GM18502 (cell line): ENCODE results near the gene ARL6IP4.

Experiments used
- ATAC-seq: cut with Tn5 transposase; IDR thresholded peaks from one replicate; pipeline ENCODE4 v1.9.1; 2021; ENCODE audit warnings: mild to moderate bottlenecking; ENCODE audit not compliant: unreplicated experiment, poor library complexity

The ARL6IP4 gene

GRCh38 chr12:122977153-122977552, 3.3 kb upstream of the ARL6IP4 start:
- no peak for ATAC-seq

DNA sequence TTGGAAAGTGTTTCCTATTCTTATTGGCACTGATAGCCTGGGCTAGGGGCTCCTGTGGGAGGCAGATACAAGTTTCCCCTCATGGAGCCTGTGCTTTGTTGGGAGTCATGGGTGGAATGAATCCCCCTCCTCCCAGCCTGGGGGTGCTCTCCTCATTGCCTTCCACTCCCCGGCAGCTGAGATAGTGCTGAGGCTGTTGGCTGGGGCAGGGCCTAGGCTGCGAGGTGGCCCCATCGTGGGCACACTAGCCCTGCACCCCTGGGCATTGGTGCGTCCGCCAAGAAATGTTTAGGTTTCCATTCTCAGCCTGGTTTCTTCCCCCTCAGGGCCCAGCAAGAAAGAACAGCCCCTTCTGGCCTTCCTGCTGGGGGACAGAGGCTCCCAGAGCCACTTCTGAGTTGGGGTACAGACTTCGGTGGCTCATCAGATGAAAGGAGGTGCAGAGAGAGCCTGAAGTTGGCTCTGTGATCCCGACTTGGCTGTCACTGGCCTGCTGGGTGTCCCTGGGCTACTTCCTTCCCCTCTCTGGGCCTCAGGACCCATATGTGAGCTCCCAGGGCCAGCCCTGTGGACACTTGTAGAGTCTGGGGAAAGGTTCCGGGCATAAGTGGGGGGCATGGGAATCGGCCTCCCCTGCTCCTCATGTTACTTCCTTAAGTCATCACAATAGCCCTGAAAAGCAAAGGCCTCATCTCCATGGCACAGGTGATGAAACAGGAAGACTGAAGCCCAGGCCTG, 2.7 kb upstream of the ARL6IP4 start:
- ATAC-seq: no peak

DNA sequence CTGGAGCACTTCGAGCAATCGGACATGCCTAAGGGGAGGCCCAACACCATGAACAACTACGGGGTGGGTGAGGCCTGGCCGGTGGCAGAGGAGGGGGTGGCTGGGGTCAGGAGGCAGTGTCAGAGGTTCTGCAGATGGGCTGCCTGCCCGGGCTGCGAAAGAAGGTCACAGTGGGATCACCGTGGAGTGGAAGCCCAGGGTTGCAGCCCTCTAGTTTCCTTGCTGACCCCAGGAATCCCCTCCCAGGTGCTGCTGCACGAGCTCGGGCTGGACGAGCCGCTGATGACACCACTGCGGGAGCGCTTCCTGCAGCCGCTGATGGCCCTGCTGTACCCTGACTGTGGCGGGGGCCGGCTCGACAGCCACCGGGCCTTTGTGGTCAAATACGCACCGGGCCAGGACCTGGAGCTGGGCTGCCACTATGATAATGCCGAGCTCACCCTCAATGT, 1.9 kb upstream of the ARL6IP4 start:
- ATAC-seq: no peak

- ATAC-seq: no peak
Measured at GRCh38 chr12:122979001-122979907, 1.2 kb upstream of the ARL6IP4 start.

- no peak for ATAC-seq
Measured at GRCh38 chr12:122979908-122980182, 636 bp upstream of the ARL6IP4 start.

- peak; percentile 8 for ATAC-seq
Measured at GRCh38 chr12:122981036-122981471, 573 bp downstream of the ARL6IP4 start.

DNA sequence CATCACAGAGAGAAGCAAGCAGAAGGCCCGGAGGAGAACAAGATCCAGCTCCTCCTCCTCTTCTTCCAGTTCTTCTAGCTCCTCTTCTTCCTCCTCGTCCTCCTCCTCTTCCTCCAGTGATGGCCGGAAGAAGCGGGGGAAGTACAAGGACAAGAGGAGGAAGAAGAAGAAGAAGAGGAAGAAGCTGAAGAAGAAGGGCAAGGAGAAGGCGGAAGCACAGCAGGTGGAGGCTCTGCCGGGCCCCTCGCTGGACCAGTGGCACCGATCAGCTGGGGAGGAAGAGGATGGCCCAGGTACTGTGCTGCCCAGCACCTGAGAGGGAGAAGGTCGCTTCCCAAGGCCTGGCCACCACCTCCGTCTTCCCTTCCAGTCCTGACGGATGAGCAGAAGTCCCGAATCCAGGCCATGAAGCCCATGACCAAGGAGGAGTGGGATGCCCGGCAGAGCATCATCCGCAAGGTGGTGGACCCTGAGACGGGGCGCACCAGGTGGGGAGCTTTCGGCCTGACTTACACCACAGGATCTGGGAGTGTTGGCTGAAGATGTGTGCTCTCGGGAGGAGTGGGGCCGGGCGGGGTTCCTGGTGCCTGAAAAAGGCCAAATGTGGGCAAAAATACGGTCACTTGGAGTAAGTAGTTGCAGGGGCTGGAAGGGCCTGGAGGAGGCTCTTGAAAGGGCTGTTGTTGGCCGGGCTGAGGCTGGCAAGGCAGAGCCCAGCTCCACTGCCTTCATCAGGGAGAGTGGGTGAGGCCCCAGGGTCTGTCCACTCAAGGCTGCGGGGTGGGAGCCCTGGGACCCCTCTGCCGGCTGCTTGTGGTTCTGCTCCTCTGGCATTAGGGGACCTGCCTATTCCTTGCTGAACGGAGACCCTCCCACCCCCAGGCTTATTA, 1.4 kb downstream of the ARL6IP4 start:
- ATAC-seq: no peak

- no peak for ATAC-seq
Measured at GRCh38 chr12:122982477-122982815, 2.0 kb downstream of the ARL6IP4 start.

GRCh38 chr12:122982963-122983788, 2.7 kb downstream of the ARL6IP4 start:
- ATAC-seq: no peak

- no peak for ATAC-seq
Measured at GRCh38 chr12:122983789-122984515, 3.5 kb downstream of the ARL6IP4 start.

GRCh38 chr12:122984612-122985337, 4.3 kb downstream of the ARL6IP4 start:
- no peak for ATAC-seq

GRCh38 chr12:122985338-122986257, 5.1 kb downstream of the ARL6IP4 start:
- no peak for ATAC-seq

DNA sequence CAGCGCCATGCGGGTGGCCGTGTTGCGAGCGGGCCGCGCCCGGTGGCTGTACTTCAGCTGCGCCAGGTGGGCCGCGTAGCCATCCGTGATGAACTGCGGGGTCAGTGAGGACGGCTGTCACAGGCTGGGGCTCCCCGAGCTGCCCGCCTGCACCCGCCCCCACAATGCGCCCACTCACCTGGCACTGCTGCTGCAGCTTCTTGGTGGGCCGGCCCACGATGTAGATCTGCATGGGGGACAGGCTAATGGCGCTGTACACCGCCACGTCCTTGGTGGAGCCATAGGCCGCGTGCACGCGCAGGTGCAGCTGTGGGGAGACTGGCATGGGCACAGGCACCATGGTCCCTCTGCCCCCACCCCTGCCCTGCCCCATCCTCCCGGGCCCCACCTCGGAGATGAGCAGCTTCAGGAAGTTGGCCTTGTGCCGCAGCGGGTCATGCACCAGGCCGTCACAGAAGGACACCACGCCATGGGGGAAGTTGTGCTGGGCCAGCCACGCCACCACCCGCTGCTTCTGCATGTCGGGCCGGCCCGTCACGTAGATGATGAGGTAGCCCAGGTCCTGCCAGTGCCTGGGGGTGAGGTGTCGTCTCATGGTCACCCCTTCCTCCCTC, 5.9 kb downstream of the ARL6IP4 start:
- ATAC-seq: no peak

DNA sequence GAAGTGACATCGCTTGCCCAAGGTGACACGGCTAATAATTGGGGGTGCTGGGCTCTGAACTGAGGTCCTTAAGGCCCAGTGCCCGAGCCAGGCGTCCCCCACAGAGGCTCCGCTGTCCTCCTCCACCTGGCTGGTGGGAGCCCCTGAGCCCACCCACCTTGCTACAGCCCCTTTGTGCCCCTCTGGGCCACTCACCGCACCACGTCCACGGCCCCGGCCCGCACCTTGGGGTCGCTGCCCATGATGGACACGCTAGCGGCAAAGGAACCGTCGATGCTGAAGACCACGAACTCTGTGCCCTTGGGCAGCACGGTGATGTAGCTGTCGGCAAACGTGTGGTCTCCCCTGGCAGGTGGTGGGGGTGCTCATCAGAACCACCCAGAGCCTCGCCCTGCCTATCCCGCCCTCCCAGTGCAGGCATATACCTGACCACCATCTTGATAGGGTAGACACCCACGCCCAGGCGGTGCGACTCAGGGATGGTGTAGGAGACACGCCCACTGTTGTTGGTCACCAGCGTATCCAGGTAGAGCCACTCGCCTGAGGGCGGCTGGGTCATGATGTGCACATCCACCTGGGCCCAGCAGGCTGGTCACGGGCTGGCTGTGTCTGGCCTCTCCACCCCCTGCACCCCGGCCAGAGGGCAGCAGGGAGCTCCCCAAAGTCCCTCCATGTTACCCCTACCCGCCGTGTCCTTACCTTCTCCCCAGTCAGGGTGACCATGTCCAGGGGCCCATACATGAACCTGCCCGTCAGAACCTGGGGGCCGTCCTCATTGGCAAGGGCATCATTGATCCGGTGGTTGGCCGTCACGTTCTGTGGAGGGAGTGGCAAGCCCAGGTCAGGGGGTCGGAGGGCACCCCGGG, 6.8 kb downstream of the ARL6IP4 start:
- ATAC-seq: no peak

- ATAC-seq: no peak
Measured at GRCh38 chr12:122988036-122988435, 7.6 kb downstream of the ARL6IP4 start.

GRCh38 chr12:122988612-122989212, 8.2 kb downstream of the ARL6IP4 start:
- no peak for ATAC-seq
